IMR-90 (cell line): ENCODE results near the gene UPB1. TPM values are rescaled to one million over a fixed set of nuclear protein-coding genes. Genes with fewer than 3 reads are reported as not detected.

Experiments used
- ATAC-seq: fragments of 200-7000 bp; cut with Tn5 transposase; 2 replicates; pipeline ENCODE4 v1.9.1; 2020; ENCODE audit warnings: low read depth, mild to moderate bottlenecking, moderate library complexity
- BruUV-seq: library from RNA; stranded (reverse); fragments of 400-500 nt; replicated peaks from 2 replicates; lab custom pipeline; 2021; lab: Mats Ljungman, UMichigan
- CTCF ChIA-PET: fragments of 300-600 bp; formaldehyde crosslinking; extraction: SDS; loops from one replicate; lab custom pipeline; 2021; ENCODE audit warnings: antibody characterized with exemption; lab: Yijun Ruan, JAX
- POLR2A ChIA-PET: fragments of 300-600 bp; sonication (Branson Sonifier 250); formaldehyde crosslinking; loops from one replicate; lab custom pipeline; 2022; ENCODE audit warnings: antibody characterized with exemption; ENCODE audit not compliant: unreplicated experiment; lab: Charles Lee
- DNase-seq: peaks from one replicate; pipeline ENCODE4 v3.0.0; 2013
- H2AFZ ChIP-seq: replicated peaks from 2 replicates; pipeline ENCODE3; 2013; ENCODE audit warnings: low read length, mild to moderate bottlenecking; ENCODE audit not compliant: poor library complexity
- H2AK5ac ChIP-seq: 2 replicates; pipeline ENCODE4 v1.6.1; 2013; ENCODE audit warnings: low read depth, low read length, inconsistent platforms
- H2AK9ac ChIP-seq: replicated peaks from 2 replicates; pipeline ENCODE3; 2013; ENCODE audit warnings: mild to moderate bottlenecking, low read depth, low read length, moderate library complexity; ENCODE audit not compliant: poor library complexity
- H2BK120ac ChIP-seq: 2 replicates; pipeline ENCODE4 v1.6.1; 2013; ENCODE audit warnings: low read depth, low read length, inconsistent platforms
- H2BK15ac ChIP-seq: 3 replicates; pipeline ENCODE4 v1.6.1; 2013; ENCODE audit warnings: low read depth, low read length, inconsistent platforms
- H2BK20ac ChIP-seq: 2 replicates; pipeline ENCODE4 v1.6.1; 2013; ENCODE audit warnings: low read depth, mild to moderate bottlenecking, inconsistent platforms, low read length, moderate library complexity
- H2BK5ac ChIP-seq: 2 replicates; pipeline ENCODE4 v1.6.1; 2013; ENCODE audit warnings: mild to moderate bottlenecking, low read depth, low read length, inconsistent platforms; ENCODE audit not compliant: poor library complexity, severe bottlenecking
- H3K14ac ChIP-seq: replicated peaks from 2 replicates; pipeline ENCODE4 v1.6.1; 2013; ENCODE audit warnings: low read depth, low read length, inconsistent platforms
- H3K18ac ChIP-seq: 2 replicates; pipeline ENCODE4 v1.6.1; 2013; ENCODE audit warnings: low read depth, low read length, control low read depth
- H3K23ac ChIP-seq: 2 replicates; pipeline ENCODE4 v1.6.1; 2013; ENCODE audit warnings: low read depth, low read length, inconsistent platforms
- H3K27ac ChIP-seq: 2 replicates; pipeline ENCODE4 v1.5.1; 2013; ENCODE audit warnings: mild to moderate bottlenecking, control low read depth, low read length; ENCODE audit not compliant: insufficient read depth
- H3K27me3 ChIP-seq: 2 replicates; pipeline ENCODE4 v1.6.1; 2013; ENCODE audit warnings: low read length; ENCODE audit not compliant: control insufficient read depth, insufficient read depth
- H3K36me3 ChIP-seq: 2 replicates; pipeline ENCODE4 v1.6.1; 2013; ENCODE audit warnings: low read length, mixed read lengths; ENCODE audit not compliant: control insufficient read depth, insufficient read depth
- H3K4ac ChIP-seq: 2 replicates; pipeline ENCODE4 v1.6.1; 2013; ENCODE audit warnings: low read depth, low read length, inconsistent platforms
- H3K4me1 ChIP-seq: 2 replicates; pipeline ENCODE4 v1.6.1; 2013; ENCODE audit warnings: low read length, mixed read lengths; ENCODE audit not compliant: control insufficient read depth, insufficient read depth
- H3K4me2 ChIP-seq: 2 replicates; pipeline ENCODE4 v1.6.1; 2013; ENCODE audit warnings: low read depth, mild to moderate bottlenecking, control low read depth, low read length, moderate library complexity
- H3K4me3 ChIP-seq: 2 replicates; pipeline ENCODE4 v1.5.1; 2013; ENCODE audit warnings: low read depth, mild to moderate bottlenecking, control low read depth, low read length, moderate library complexity; ENCODE audit not compliant: insufficient read depth
- H3K56ac ChIP-seq: 2 replicates; pipeline ENCODE4 v1.6.1; 2013; ENCODE audit warnings: low read length, inconsistent platforms; ENCODE audit not compliant: insufficient read depth; ENCODE audit errors: extremely low read depth
- H3K79me1 ChIP-seq, 2 experiments: 2 replicates each; pipeline ENCODE4 v1.6.1; 2013; ENCODE audit warnings: low read length in 2 of 2, inconsistent platforms in 1 of 2, low read depth in 1 of 2
- H3K9ac ChIP-seq: 2 replicates; pipeline ENCODE4 v1.6.1; 2013; ENCODE audit warnings: low read depth, low read length, control low read depth
- H3K9me1 ChIP-seq: 2 replicates; pipeline ENCODE4 v1.6.1; 2013; ENCODE audit warnings: low read length, inconsistent platforms; ENCODE audit not compliant: insufficient read depth
- H3K9me3 ChIP-seq: 2 replicates; pipeline ENCODE4 v1.6.1; 2013; ENCODE audit warnings: low read length; ENCODE audit not compliant: control insufficient read depth, insufficient read depth
- H4K20me1 ChIP-seq: 2 replicates; pipeline ENCODE4 v1.6.1; 2013; ENCODE audit warnings: low read length, inconsistent platforms; ENCODE audit not compliant: insufficient read depth
- H4K5ac ChIP-seq: 2 replicates; pipeline ENCODE4 v1.6.1; 2013; ENCODE audit warnings: mild to moderate bottlenecking, low read depth, low read length, control low read depth
- H4K8ac ChIP-seq, 2 experiments: 2 replicates each; pipeline ENCODE4 v1.6.1; 2013; ENCODE audit warnings: low read depth in 2 of 2, low read length in 2 of 2, control low read depth in 1 of 2, inconsistent platforms in 1 of 2
- H4K91ac ChIP-seq: 2 replicates; pipeline ENCODE4 v1.6.1; 2013; ENCODE audit warnings: low read depth, low read length, inconsistent platforms; ENCODE audit not compliant: insufficient read depth
- CTCF ChIP-seq: conservative IDR thresholded peaks from 2 replicates; pipeline ENCODE4 v1.5.1; 2012; ENCODE audit warnings: mild to moderate bottlenecking, low read depth, low read length, improper control_type of control experiment
- MAZ ChIP-seq: IDR thresholded peaks from 2 replicates; pipeline ENCODE4 v1.6.1; 2012; ENCODE audit warnings: low read depth, mild to moderate bottlenecking, low read length, improper control_type of control experiment, moderate library complexity, borderline replicate concordance
- MXI1 ChIP-seq: IDR thresholded peaks from 2 replicates; pipeline ENCODE4 v1.6.1; 2012; ENCODE audit warnings: low read depth, mild to moderate bottlenecking, low read length, moderate library complexity, borderline replicate concordance
- RAD21 ChIP-seq: IDR thresholded peaks from 2 replicates; pipeline ENCODE4 v1.6.1; 2012; ENCODE audit warnings: low read length, improper control_type of control experiment
- SMC3 ChIP-seq: fragments of 150-350 bp; IDR thresholded peaks from 2 replicates; pipeline ENCODE4 v1.6.1; 2016; ENCODE audit warnings: low read depth, mild to moderate bottlenecking, antibody characterized with exemption, low read length, moderate library complexity
- WGBS, 2 experiments: methylation state at CpG; one replicate each; pipeline versions ENCODE4 v1.1.5 to v1.1.7; 2013; ENCODE audit warnings: missing lambda C conversion rate in 2 of 2; ENCODE audit not compliant: insufficient read length in 1 of 2; ENCODE audit errors: extremely low coverage in 2 of 2; 5-methylcytosine and 5-hydroxymethylcytosine counted together
- dilution Hi-C: fragments of 300-500 bp; cut with HindIII; formaldehyde crosslinking; loops from one replicate; pipeline ENCODE4 v1.14.3; 2018; ENCODE audit warnings: low sequenced_read_pairs; ENCODE audit not compliant: unreplicated experiment
- in situ Hi-C: fragments of 300-500 bp; cut with MboI; formaldehyde crosslinking; loops from 3 replicates; pipeline ENCODE4 v1.14.3; 2019; ENCODE audit warnings: low sequenced_read_pairs, inconsistent platforms, mixed read lengths
- intact Hi-C: fragments of 100-400 bp; cut with micrococcal nuclease; formaldehyde crosslinking; loops from 2 replicates; pipeline ENCODE4 v1.10.0; 2022
- polyA plus RNA-seq, 3 experiments: library from polyadenylated mRNA; depleted of rRNA; stranded (reverse); fragments of >200 nt; gene quantifications; 2 replicates each; pipeline ENCODE4 v1.2.3, GENCODE V29; 2012; ENCODE audit warnings: low replicate concordance in 1 of 3
- total RNA-seq: library from RNA; depleted of rRNA; stranded (reverse); fragments of >200 nt; gene quantifications from 2 replicates; pipeline ENCODE4 v1.2.3, GENCODE V29; 2012

The UPB1 gene
- total and polyA plus RNA-seq, 2 of the 4 experiments (the other 2 are of a cell fraction): under 0.01 to 0.02 TPM

- no peak overlapping the region for H3K23ac ChIP-seq
- H2AK9ac ChIP-seq: peak overlapping the region; percentile 74
- no peak overlapping the region for H3K4me3 ChIP-seq
- in situ Hi-C loops (no loop called here), dilution Hi-C loops (no loop called here), intact Hi-C loops (loop anchor here (1.0 to 5.0 kb wide), 3 partner anchors 102 to 338 kb away; no protein-coding TSS in a partner anchor)
- BruUV-seq: no TSS peak
- H2AFZ ChIP-seq: peak overlapping the region; percentile 82
- no peaks in the 10 kb centered on the region; the same call in 1 of the 2 replicates for H3K27me3 ChIP-seq
- no CpG with 5 or more reads among the region's 12 CpGs for WGBS, 2 experiments
- no peaks in the 10 kb centered on the region for H3K79me1 ChIP-seq
- H3K14ac ChIP-seq: no peak overlapping the region
- H4K91ac ChIP-seq: no peak overlapping the region
- H2AK5ac ChIP-seq: peak overlapping the region; percentile 16; the same call in 1 of the 2 replicates
- H3K27ac ChIP-seq: no peak overlapping the region
- no peaks in the 10 kb centered on the region for H4K20me1 ChIP-seq
- H3K4ac ChIP-seq: no peak overlapping the region
- H3K18ac ChIP-seq: no peak overlapping the region
- ChIA-PET POLR2A (no interaction called here), CTCF (no interaction called here)
- ATAC-seq: peak; percentile 94
- no peaks in the 10 kb centered on the region for H3K36me3 ChIP-seq
- H2BK15ac ChIP-seq: no peak overlapping the region
- H4K5ac ChIP-seq: no peak overlapping the region
- TF ChIP-seq CTCF: peak; percentile 86
- TF ChIP-seq RAD21: peak; percentile 90
- no peak for TF ChIP-seq MXI1
- no peak for TF ChIP-seq MAZ
- TF ChIP-seq SMC3: peak; percentile 77
- no peak overlapping the region for H3K9ac ChIP-seq
- DNase-seq: peak; percentile 65
- peaks cover 2% of the 10 kb centered on the region; the same call in 1 of the 2 replicates for H3K4me1 ChIP-seq
- H3K4me2 ChIP-seq: no peak overlapping the region
- H3K9me3 ChIP-seq: no peaks in the 10 kb centered on the region
- no peak overlapping the region for H2BK5ac ChIP-seq
- H3K56ac ChIP-seq: no peak overlapping the region
- H3K9me1 ChIP-seq: 0 out of 2 replicates have a peak, but pooled peaks cover 3% of the 10 kb centered on the region
- H2BK120ac ChIP-seq: no peak overlapping the region
- H2BK20ac ChIP-seq: no peak overlapping the region
- no peak overlapping the region for H4K8ac ChIP-seq
Observed at GRCh38 chr22:24525416-24526037, 30.4 kb downstream of the UPB1 start.
